NCI-H1092 treated with DMSO at 0.1 percent for 48 hours (cell line): ENCODE data around the gene MAU2.
"Not testable (repeated sequence)": the region's sequence is repeated elsewhere in the genome, so short reads cannot be mapped to it uniquely, and the experiment has no call there.

Experiments
- DNase-seq: peaks from one replicate; lab custom pipeline; 2025; lab: John Stamatoyannopoulos, UW

Gene MAU2

GRCh38 chr19:19347401-19348110 is 26.9 kb downstream of the MAU2 start:
- DNase-seq: no peak

DNA sequence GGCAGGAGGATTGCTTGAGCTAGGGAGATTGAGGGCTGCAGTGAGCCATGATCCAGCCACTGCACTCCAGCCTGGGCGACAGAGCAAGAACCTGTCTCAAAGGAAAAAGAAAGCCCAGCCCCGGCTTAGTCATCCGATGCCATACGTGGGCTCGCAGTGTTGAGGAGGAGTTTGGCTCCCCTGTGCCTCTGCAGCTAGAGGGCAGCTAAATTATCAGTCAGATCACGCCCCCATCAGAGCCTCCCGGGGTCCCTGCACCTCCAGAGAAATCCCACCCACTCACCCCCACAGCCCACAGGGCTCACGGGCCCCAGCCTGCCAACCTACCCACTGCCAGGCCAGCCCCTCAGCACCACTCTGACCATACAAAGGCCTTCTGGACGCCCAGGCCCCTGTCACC is 27.6 kb downstream of the MAU2 start:
- DNase-seq: no peak

DNA sequence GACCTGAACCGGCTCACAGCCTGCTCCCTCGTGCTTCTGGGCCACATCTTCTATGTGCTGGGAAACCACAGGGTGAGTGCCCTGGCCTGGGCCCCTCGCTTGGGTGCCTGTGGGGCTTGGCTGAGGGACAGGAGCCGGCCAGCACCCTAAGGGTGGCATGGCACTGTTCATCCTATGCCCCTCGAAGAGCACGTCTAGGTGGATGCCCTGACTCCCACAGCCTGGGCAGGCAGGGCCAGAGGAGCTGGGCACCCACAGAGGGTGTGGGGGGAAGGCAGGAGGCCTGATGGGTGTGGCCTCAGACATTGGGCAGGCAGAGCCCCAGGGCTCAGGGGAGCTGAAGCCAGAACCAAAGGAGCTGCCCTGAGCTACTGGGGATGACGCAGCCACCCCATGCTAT is 28.7 kb downstream of the MAU2 start:
- no peak for DNase-seq

GRCh38 chr19:19350756-19351155 is 30.1 kb downstream of the MAU2 start:
- DNase-seq: not testable (repeated sequence)

DNA sequence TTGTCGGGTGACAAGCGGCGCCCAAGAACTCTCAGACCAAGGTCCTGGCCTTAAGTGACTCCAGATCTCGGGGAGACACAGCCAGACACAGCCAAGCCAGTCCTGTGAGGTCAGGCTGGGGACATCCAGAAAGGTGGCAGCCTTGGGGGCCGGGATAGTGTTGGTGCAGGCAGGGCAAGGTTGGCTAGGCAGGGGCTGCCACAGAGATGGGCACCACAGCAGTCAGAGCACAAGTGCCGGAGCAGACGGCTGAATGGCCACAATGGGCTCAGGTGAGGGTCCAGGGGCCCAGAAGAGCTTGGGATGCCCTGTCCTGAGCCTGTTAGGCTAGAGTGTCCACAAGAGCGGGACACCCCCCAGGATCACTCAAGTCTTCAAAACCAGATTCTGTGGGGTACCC is 32.2 kb downstream of the MAU2 start:
- no peak for DNase-seq

GRCh38 chr19:19354007-19354406 is 33.4 kb downstream of the MAU2 start:
- no peak for DNase-seq

DNA sequence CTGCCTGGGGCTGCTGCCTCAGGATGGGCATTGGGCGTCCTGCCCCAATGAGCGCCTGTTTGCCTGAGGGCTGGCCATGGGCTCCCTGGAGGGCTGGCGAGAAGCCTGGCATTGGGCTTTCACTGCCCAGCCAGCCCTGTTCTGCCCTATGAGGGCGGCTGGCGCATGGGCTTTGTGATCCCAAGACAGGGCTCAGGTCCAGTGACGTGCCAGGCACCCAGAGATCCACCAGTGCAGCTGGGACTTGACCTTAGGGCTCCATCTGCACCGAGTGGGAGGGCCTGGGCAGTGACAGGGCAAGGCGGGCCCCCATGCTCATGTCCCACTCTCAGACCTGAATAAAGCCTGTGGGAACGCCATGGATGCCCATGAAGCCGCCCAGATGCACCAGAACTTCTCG is 34.3 kb downstream of the MAU2 start:
- DNase-seq: no peak

DNA sequence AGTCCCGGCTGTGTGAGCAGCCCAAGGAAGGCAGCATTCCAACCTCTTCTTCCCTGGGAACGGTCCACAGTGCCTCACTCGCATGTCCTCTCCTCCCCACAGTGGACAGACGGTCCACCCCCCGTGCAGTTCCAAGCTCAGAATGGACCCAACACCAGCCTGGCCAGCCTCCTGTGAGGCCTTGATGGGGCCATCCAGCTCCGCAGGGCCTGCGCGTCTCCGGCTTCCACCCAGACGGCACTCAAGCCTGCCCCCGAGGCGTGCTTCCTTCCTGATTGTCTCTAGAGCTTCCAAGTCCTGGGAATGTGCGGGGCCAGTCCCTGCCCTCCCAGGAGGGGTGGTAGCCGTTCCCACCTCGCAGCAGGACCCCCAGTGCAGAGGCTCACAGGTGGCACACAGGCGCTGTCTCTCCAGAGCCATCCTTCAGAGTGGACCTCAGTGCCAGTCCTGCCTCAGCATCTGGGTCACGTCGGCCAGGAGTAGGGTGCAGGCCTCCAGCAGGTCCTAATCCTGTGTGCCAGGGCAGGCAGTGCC is 35.0 kb downstream of the MAU2 start:
- DNase-seq: no peak

GRCh38 chr19:19356500-19356899 is 35.9 kb downstream of the MAU2 start:
- no peak for DNase-seq

DNA sequence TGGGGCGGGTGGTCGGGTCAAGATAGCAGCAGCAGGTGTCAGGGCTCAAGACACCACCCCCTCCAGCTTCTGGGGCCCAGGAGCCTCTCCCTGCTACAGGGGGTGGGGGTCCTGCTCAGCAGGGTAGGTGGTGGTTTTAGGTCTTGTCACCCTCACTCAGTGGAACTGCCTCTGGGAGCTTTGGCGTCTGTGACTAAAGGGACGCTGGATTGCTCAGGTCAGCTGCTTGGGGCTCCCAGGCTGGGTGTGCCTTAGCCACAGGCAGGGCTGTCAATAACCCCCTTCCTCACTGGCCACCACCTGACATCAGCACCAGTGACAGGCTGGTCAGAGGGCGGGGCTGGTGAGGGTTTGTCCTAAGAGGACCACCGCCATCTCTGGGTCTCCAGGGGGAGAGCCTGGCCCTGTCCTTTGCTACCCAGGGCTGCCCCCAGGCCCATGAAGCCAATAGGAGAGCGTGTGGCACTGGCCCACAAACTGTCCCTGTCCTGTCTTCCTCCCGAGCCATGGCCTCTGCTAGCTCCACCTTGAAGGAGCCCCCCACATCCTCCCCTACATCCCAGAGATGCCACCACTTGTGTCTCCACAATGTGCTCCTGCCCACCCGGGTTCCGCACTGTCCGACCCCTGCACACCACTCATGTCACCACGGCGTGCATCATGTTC is 36.4 kb downstream of the MAU2 start:
- no peak for DNase-seq

DNA sequence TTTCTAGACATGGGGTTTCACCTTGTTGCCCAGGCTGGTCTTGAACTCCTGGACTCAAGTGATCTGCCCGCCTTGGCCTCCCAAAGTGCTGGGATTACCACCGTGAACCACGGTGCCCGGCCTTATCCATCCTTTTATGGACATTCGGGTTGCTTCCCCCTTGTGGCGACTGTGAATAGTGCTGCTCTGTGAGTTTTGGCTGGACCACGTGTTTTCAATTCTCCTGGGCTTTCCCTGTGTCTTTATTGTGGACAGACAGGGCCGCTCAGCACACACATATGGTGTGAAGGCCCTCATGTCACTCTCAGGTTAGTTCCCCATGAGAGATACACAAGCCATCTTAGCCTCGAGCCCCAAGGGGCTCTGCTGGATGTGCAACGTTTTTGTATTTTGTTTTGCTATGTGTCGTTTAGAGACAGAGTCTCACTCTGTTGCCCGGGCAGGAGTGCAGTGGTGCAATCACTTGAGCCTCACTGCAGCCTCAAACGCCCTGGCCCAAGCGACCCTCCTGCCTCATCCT is 40.5 kb downstream of the MAU2 start:
- peak; percentile 44 for DNase-seq

DNA sequence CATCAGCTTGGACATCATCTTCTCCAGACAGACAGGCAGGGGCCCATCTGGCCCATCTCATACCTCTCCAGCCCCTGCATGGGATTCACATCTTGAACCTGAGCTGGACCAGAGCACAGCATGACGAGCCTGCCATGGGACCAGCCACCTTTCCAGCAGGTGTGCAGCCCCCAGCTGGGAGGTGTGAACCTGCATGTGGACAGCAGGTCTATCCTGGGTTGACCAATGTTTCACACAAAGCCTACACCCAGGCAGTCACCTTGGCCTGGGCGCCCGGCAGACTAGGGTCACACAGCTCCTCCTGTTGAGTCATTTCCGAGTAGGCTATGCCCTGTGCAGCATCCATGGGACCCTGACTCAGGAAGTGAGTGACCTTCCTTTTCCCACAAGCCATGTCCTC is 41.4 kb downstream of the MAU2 start:
- no peak for DNase-seq

DNA sequence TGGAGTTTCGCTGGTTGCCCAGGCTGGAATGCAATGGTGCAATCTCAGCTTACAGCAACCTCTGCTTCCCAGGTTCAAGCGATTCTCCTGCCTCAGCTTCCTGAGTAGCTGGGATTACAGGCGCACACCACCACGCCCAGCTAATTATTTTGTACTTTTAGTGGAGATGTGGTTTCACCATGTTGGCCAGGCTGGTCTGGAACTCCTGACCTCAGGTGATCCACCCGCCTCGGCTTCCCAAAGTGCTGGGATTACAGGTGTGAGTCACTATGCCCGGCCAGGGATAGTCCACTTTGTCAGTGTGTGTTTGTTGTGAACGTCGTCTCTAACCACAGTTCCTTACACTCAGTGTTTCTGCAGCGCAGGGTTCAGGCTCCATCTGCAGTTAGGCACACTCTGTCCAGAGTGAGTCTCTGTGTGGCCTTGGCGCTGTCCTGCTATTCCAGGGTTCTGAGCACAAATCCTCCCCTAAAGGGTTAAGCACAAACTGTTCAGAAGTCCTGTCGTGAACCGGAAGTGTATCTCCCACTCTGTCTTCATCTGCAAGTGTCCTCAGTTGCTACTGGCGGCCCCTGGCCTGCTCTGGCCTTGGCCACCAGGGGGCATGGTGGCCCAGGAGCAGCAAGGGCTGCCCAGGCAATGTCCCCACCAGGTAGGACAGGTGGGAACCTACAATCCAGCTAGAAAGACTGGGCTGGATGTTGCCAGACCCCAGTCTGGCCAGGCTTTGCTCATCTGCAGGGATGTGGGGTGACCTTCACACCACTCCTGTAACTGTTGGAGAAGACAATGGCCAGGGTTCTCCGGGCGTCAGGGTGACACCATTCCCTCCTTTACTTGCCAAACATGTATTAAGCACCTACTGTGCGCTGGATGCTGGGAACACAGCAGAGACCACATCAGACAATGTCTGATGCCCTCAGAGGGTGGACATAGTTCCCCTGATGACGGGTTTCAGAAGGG is 46.1 kb downstream of the MAU2 start:
- DNase-seq: peak; percentile 18

GRCh38 chr19:19368087-19368486 is 47.5 kb downstream of the MAU2 start:
- DNase-seq: no peak

DNA sequence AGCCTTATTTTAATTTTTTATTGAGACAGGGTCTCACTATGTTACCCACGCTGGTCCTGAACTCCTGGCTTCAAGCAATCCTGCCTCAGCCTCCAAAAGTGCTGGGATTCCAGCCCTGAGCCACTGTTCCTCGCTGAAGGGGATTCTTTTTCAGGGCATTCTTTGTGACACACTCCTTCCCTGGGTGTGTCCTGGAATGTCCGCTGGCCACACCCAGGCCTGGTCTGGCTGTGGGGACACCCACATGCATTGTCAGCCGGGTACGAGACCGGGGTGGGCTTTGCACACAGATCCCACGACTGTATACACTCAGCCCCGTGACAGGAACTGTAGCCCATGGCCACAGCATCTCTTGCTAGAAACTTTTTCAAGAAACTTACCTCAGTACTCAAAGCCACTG is 50.4 kb downstream of the MAU2 start:
- DNase-seq: no peak

DNA sequence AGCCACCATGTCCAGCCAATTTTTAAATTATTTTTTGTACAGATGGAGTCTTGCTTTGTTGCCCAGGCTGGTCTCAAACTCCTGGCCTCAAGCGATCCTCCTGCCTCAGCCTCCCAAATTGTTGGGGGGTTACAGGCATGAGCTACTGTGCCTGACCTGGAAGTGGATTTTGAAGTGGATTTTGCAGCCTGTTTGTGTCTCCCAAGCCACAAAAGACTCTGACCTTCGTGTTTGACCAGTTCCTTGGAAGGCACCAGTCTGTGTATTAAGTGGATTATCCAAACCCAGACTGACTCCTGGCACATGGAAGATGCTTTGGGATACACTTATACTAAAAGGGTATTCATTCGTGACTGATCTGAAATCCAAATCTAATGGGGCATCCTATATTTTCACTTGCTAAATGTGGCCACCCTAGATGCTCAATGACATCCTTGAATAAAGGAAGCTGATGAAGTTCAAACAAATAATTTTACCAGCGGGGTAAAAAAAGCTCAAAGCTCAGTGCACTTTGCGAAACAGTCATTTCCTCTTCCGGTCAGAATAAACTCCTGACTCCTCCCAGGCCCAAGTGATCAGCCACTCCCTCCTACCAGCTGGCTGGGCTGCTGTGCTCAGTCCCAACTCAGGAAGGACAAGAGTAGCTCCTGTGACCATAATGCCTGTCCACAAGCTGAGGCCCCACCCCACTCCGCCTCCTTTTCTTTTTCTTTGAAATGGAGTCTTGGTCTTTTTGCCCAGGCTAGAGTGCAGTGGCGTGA is 52.2 kb downstream of the MAU2 start:
- DNase-seq: no peak

- no peak for DNase-seq
Observed at GRCh38 chr19:19379527-19379926, 58.9 kb downstream of the MAU2 start.

DNA sequence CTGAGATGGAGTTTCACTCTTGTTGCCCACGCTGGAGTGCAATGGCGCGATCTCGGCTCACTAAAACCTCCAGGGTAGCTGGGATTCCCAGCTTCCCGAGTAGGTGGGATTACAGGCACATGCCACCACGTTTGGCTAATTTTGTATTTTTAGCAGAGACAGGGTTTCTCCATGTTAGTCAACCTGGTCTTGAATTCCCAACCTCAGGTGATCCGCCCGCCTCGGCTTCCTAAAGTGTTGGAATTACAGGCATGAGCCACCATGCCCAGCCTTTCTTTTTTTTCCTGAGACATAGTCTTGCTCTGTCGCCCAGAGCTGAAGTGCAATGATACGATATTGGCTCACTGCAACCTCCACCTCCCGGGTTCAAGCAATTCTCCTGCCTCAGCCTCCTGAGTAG is 59.7 kb downstream of the MAU2 start:
- not testable (repeated sequence) for DNase-seq

- DNase-seq: peak; percentile 5
Observed at GRCh38 chr19:19381007-19381926, 60.6 kb downstream of the MAU2 start.

GRCh38 chr19:19382118-19382517 is 61.5 kb downstream of the MAU2 start:
- DNase-seq: no peak
